Right lung (tissue), 5 donors: Measurements from ENCODE around the gene BCAS3. TPM values are rescaled to one million over a fixed set of nuclear protein-coding genes. Genes with fewer than 3 reads are reported as not detected.
"Not testable (repeated sequence)": the region's sequence is repeated elsewhere in the genome, so short reads cannot be mapped to it uniquely, and the experiment has no call there.

Experiments
- DNase-seq, 2 donors: peaks; one replicate each; pipeline ENCODE4 v3.0.0-alpha.2; 2013
- polyA plus RNA-seq, 5 donors: library from polyadenylated mRNA; unstranded; fragments of 120-200 nt; gene quantifications; one replicate each; pipeline versions ENCODE4 v1.2.1 to v1.2.3, GENCODE V29; 2013; ENCODE audit warnings: inconsistent platforms in 1 of 5, low replicate concordance in 1 of 5; ENCODE audit not compliant: insufficient read length in 5 of 5, insufficient read depth in 1 of 5

The BCAS3 gene
- polyA plus RNA-seq, 5 donors = 21.9 to 29.2 (median 27.8) TPM

DNA sequence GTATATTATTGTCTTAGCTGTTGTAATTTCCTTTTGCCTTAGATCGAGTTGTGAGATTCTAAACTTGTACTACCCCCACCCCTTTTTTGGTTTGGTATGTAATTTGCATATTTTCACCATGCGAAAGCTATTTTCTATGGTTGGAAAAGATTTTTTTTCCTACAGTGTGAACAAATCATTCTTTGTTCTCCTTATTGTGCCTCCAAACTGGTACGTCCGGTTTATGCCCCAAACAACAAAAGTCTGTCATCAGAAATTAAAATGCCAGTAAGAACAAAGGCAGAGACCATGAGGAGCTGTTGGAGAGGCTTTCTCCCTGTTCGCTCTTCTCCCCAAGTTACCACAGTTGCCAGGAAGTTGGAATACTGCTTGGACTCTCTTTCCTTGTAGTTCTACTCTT, 66.1 kb downstream of the BCAS3 start:
- peak in 1 of 2 donors; percentile 55 for DNase-seq

GRCh38 chr17:60744355-60744966, 66.8 kb downstream of the BCAS3 start:
- DNase-seq = peak in 1 of 2 donors; percentile 23

GRCh38 chr17:60745544-60745943, 67.9 kb downstream of the BCAS3 start:
- no peak for DNase-seq

- DNase-seq = no peak
These were observed 69.6 kb downstream of the BCAS3 start for GRCh38 chr17:60747069-60747808.

- DNase-seq = no peak
These were observed 70.6 kb downstream of the BCAS3 start for GRCh38 chr17:60748204-60748603.

- DNase-seq = no peak
These were observed 71.4 kb downstream of the BCAS3 start for GRCh38 chr17:60749050-60749449.

DNA sequence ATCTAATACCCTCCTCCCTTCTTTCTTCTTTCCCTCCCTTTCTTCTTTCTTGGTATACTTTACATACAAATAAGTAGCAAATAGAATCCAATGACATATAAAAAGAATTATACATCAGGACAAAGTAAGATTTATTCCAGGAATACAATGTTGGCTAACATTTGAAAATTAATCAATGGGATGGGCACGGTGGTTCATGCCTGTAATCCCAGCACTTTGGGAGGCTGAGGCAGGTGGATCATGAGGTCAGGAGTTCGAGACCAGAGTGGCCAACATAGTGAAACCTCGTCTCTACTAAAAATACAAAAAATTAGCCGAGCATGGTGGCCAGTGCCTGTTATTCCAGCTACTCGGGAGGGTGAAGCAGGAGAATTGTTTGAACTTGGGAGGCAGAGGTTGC, 72.1 kb downstream of the BCAS3 start:
- no peak for DNase-seq

DNA sequence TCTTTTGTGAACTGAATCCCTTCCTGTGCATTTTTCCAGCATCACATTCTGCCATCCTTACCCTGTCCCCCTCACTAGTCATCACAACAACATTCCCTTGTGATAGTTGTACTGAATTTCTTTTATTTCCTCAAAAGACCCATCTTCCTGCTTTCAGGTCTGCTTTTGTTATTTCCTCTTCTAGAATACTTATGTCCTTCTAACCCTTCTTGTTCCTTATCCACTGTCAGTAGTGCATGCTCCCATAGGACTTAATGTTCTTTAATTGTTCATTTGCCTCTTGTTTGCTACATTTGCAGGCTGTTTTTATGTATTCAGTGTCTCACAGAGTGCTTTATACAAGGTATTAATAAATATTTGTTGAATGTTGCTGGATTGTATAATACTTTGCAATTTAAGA, 73.0 kb downstream of the BCAS3 start:
- no peak for DNase-seq

DNA sequence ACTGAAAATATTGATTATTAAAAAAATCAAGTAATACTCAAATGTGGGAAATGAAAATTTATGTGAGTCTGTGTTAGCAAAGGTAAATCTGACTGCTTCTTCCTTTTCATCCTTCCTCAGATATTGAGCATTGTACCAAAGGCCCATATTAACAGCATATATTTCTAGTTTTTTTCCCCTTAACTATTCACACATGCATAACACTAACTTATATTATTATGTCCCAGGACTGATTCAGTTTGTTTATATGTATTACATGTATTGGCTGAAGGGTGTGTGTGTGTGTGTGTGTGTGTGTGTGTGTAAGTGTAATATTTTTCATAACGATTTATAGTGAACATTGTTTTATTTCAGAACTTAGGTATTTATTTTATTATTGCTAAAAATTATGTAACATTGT, 74.2 kb downstream of the BCAS3 start:
- no peak for DNase-seq

- DNase-seq = no peak
These were observed 75.4 kb downstream of the BCAS3 start for GRCh38 chr17:60752873-60753577.

- DNase-seq = no peak
These were observed 76.5 kb downstream of the BCAS3 start for GRCh38 chr17:60754057-60754604.

GRCh38 chr17:60756798-60757197, 79.1 kb downstream of the BCAS3 start:
- not testable (repeated sequence) for DNase-seq

DNA sequence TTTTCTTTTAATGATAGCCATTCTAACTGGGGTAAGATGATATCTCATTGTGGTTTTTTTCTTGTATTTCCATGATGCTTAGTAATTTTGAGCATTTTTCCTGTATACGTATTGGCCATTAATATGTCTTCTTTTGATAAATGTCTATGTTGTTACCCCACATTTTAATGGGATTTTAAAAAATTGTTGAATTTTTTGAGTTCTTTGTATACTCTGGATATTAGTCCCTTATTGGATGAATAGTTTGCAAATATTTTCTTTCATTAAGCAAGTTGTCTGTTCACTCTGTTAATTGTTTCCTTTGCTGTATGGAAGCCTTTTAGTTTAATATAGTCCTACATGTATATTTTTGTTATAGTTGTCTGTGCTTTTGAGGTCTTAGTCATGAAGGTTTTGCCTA, 79.8 kb downstream of the BCAS3 start:
- no peak for DNase-seq

GRCh38 chr17:60759756-60760155, 82.1 kb downstream of the BCAS3 start:
- DNase-seq = no peak

DNA sequence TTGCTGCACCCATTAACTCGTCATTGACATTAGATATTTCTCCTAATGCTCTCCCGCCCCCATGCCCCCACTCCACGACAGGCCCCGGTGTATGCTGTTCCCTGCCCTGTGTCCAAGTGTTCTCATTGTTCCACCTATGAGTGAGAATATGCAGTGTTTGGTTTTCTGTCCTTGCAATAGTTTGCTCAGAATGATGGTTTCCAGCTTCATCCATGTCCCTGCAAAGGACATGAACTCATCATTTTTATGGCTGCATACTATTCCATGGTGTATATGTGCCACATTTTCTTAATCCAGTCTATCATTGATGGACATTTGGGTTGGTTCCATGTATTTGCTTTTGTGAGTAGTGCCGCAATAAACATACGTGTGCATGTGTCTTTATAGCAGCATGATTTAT, 83.7 kb downstream of the BCAS3 start:
- DNase-seq = not testable (repeated sequence)

- no peak for DNase-seq
These were observed 89.1 kb downstream of the BCAS3 start for GRCh38 chr17:60766778-60767190.

DNA sequence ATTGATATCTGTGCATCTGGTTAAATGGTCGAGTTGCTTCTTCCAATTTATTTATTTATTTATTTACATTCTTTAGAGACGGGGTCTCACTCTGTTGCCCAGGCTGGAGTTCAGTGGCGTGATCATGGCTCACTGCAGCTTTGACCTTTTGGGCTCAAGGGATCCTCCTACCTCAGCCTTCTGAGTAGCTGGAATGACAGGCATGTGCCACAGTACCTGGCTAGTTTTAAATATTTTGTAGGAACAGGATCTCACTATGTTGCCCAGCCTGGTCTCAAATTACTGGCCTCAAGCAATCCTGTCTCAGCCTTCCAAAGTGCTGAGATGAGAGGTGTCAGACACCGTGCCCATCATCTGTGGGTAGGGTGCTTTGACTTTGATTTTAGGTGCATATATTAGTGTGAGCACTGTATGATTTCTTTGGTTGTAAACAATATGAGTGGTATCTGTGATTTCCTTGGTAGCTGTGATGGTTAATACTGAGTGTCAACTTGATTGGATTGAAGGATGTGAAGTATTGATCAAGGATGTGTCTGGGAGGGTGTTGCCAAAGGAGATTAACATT, 90.2 kb downstream of the BCAS3 start:
- no peak for DNase-seq

GRCh38 chr17:60769327-60769726, 91.7 kb downstream of the BCAS3 start:
- no peak for DNase-seq

DNA sequence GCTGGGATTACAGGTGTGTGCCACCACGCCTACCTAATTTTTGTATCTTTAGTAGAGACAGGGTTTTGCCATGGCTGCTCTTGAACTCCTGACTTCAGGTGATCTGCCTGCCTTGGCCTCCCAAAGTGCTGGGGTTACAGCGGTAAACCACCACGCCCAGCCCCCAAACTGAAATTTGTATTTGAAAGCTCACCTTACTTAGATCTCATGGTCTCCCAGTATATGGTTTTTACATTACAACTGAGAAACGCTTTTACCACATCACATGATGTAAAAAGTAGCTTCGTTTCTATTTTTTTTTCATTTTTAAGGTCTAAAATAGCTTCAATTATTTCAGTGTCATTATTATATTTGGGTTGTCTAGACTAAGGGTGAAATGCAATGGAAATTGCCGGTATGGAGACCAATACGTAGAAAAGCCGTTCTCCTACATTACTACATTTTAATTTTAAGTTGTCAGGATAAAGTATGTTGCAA, 93.3 kb downstream of the BCAS3 start:
- DNase-seq = no peak

DNA sequence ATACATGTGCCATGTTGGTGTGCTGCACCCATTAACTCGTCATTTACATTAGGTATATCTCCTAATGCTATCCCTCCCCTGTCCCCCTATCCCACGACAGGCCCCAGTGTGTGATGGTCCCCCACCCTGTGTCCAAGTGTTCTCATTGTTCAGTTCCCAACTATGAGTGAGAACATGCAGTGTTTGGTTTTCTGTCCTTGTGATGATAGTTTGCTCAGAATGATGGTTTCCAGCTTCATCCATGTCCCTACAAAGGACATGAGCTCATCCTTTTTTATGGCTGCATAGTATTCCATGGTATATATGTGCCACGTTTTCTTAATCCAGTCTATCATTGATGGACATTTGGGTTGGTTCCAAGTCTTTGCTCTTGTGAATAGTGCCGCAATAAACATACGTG, 94.0 kb downstream of the BCAS3 start:
- DNase-seq = not testable (repeated sequence)

DNA sequence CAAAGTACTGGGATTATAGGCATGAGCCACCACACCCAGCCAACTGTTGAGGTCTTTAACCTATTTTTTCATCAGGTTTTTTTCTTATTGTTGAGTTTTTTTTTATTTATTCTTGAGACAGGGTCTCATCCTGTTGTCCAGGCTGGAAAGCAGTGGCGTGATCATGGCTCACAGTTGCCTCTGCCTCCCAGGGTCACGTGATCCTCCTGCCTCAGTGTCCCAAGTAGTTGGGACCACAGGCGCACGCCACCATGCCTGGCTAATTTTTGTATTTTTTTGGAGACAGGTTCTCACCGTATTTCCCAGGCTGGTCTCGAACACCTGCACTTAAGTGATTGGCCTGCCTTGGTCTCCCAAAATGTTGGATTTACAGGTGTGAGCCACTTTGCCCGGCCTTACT, 95.9 kb downstream of the BCAS3 start:
- DNase-seq = no peak

GRCh38 chr17:60781880-60782412, 104.3 kb downstream of the BCAS3 start:
- no peak for DNase-seq
